ENCODE results near the gene KIDINS220.

KIDINS220 gene

DNA sequence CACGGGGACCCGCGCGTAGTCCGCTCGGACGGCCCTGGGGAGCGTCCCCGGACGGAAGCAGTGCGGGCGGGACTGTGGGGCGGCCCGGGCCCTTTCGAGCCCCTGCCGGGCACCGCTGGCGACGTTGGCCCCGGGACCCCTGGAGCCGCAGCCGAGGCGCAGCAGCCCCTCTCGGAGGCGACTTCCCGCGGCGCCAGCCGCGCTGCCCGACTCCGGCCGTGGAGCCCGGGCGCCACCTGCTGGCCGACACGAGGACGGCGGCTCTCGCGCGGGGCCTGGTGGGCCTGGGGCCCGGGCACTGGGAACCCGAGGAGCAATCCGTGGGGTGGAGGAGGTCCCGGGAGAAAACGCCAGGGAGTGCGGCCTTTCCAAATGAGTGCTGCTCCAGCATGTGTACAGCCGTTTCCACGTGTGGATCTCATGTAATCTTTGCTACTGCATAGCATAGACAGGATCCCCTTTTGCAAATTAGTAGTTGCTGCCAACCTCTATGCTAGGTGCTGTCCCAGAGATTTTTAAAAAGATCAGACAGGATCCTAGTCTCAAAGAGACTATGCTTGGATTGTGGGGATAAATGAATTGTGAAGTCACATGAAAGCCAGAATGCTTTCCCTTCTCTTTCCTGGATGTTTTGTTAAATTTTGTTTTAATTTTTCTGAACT lies 151.6 kb downstream of the KIDINS220 start:
- peak; percentile 45 for DNase-seq

DNA sequence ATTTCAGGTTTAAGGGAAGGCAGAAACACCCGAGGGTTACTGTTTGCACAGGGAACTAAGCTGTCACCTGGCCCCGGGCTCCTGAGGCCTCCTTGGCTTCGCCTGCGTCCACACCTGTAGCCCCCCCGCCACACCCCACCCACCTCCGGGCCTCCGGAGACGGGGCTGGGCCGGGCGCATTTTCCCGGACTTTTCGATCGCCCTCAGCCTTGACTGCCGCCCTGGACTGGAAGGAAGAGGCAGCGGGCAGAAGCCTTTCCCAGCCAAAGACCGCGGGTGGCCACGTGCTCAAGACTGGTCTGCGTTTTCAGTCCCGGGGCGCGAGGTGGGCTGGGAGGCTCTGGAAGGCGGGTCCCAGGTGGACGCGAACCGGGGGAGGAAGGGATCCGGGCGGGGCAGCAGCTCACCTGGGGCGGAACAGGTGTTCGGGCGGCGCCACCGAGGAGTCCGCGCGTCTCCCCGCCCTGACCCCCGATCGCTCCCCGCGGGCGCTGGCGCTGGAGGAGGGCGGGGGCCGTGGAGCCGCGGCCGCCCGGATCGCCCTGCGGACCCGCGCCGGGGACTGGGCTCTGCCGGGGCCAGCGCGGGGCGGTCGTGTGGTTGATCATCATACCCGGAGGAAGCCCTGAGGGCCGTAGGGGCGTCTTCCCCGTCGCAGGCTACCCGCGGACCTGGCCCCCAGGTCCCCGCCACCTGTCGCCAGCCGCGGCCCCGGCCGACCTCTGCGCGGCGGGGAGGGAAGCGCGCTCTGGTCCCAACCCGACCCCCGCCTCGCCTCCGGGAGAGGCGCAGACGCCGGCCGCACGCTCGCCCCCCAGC lies 152.3 kb downstream of the KIDINS220 start:
- DNase-seq = peak; percentile 78

DNA sequence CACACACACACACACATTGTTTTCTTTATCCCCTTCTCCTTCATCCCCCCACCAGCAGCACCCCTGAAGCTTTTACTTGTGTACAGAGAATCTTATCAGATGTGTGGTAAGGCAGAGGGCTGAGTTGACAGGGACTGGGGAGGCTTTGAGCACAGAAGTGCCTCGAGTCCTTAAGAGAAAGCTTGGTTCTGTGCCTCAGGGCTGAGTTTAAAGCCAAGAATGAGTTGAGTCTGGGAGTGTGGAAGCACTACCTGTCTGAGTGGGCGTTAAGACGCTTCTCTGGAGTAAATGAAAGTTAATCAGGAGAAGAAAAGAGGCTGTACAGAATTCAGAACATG lies 152.9 kb downstream of the KIDINS220 start:
- DNase-seq = no peak

DNA sequence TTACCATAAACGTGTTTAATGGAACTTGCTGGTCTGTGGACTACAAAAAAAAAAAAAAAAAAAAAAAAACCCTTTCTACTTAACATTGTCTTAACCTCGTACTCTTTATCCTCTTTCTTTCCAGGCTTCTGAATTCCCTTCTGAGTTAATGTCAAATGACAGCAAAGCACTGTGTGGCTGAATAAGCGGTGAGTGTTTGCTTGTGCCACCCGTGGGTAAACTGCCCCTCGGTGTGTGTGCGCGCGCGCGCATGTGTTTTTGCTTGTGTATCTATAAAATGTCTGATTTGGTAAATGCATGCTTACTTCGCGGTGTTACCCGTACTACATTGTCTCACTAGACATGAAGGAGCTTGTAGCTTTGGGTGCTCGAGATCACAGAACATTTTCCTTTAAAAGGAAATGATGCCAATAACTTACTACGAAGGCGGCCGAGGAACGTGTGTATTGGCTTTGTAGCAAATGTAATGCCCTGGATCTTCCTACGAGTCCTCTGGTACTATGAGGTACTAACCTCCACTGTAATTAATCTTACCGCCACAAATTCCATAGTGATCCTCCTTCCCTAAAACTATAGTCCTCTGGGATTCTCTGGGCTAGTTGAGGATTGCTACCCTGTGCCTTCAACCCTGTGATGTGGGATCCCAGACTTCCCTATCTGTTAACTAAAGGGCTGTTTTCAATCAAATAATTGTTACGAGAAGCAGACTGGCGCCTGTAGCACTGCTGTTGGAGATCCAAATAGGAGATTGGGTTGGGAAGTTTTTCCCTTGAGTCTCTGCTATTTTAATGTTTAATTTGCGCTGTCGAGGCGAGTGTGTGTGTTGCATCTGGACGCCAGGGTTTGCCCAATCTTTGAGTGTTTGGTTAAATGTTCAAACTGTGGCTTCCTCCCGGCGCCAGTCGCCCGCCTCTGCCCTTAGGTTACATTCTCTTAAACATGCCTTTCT lies 154.4 kb downstream of the KIDINS220 start:
- no peak for DNase-seq

DNA sequence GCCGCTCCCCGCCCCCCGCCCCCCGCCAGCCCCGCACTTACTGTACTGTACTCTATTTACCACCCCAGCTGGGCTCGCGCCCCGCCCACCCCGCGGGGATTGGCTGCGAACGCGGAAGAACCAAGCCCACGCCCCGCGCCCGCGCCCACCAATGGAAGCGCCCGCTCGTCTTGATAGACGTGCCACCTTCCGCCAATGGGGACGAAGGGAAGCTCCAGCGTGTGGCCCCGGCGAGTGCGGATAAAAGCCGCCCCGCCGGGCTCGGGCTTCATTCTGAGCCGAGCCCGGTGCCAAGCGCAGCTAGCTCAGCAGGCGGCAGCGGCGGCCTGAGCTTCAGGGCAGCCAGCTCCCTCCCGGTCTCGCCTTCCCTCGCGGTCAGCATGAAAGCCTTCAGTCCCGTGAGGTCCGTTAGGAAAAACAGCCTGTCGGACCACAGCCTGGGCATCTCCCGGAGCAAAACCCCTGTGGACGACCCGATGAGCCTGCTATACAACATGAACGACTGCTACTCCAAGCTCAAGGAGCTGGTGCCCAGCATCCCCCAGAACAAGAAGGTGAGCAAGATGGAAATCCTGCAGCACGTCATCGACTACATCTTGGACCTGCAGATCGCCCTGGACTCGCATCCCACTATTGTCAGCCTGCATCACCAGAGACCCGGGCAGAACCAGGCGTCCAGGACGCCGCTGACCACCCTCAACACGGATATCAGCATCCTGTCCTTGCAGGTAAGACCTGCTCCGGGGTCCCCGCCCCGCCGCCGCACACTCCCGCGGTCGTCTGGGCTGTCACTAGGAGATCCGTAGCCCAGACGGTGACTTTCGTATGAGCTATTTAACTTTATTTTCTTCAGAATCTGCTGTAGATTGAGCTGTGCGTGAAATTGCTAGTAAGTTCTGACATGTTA lies 155.4 kb downstream of the KIDINS220 start, which contains the start of gene ID2:
ID2 (plus strand) TSS at position 271 of the 907 bp plus-strand sequence; CDS start at position 381, 110 bp downstream.
- peak; percentile 97 for DNase-seq

DNA sequence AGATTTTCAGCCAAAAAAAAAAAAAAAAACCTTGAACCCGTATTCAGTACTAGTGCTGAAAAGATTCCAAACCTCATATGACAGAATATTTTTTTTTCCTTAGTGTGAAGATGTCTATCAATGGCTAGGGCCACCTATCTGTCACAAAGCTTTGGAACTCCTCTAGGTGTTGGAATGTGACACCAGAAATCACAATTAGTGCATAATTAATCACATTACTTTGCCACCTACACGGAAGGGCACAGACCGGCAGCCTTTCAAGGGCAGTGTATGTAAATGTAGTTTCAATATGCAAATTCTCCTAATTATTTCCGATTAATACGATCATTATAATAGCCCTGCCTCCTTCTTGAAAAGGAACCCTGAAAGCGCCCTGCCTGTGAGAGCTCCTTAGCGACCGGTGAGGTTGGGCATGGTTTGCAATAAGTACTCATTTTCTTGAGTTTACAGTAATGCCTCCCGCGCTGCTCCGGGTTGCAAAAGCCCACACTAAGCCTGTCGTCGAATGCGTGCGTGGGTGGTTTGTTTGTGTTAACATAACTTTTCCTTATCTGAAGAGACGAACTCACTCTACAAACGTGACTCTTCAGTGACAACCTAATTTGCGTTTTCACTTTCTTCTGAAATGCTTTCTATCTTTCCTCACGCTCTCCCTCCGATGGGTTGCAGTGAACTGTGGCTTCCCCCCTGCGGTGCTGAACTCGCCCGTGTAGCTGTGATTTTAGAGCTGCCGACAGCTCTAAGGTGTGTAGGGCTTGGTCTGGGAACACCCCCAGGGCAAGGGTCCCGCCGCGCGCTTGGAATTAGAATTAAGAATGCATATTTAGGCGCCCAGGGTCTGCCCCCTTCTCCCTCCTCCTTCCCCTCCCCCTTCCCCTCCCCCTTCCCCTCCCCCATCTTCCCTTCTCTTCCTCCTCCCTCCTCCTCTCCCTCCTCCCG lies 156.3 kb downstream of the KIDINS220 start:
- peak; percentile 47 for DNase-seq

DNA sequence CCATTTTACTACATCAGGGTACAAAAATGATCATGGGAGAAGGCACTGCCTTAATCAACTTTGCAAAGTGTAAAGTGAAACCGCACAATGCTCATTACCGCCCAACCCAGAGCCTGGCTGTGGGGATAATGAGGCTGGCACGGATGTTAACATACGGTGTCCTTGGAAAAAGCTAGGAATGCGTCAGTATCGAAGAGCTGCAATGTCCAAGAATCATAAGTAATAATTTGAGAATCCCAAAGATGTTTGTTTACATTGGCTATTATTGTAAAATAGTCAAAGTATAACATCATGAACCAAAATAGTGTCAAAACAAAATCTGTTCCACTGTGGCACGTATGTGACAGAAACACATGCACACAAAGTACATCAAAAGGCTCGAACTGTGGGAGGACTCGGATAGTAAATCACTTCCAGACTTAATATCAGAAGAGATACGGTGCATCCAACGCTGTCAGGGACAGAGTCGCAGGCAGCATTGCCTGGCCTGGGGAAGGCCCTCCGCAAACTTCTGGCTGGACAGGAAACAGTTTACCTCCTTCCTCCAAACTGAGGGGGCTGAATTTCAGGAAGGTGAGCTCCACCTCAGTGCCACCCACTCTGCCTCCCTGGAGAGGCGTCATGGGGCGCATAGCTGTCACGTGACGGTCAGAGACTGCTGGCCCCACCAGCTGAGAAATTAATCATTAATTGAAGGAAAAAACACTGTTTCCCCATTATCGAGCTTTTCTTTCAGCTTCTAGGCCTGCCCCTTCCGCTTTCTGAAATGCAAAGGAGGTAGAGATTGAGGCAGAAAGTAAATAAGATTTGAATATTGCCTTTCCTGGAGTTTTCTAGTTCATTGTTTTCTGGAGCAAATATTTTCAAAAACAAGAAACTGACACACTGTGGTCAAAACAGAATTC lies 157.3 kb downstream of the KIDINS220 start:
- DNase-seq = no peak

DNA sequence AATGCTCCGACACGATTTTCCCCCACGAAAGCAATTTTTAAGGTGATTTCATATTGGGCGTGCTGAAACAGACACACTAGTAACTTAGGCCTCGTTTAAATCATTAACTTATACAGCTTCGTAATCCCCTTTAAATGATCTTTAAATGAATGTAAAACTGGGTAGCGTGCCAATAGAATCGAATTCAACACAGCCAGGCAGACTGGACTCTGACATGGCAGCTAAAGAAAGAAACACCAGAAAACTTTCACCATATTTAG lies 157.9 kb downstream of the KIDINS220 start:
- DNase-seq = no peak
